GM12878 (cell line): ENCODE measurements around the gene MUSK.

Source experiments
- ETV6 ChIP-seq, 2 experiments: fragments of 450-650 bp in 1 of 2; IDR thresholded peaks in 1 of 2; conservative IDR thresholded peaks in 1 of 2; 2 replicates each; pipeline ENCODE4 v1.6.1; 2014; ENCODE audit warnings: antibody characterized with exemption in 1 of 2, borderline replicate concordance in 1 of 2, low read depth in 1 of 2, mild to moderate bottlenecking in 1 of 2, moderate library complexity in 1 of 2
- HDAC2 ChIP-seq: fragments of 200-600 bp; sonication (generic); IDR thresholded peaks from 2 replicates; pipeline ENCODE4 v1.6.1; 2017
- PRDM15 ChIP-seq: fragments of 450-650 bp; formaldehyde crosslinking; IDR thresholded peaks from 2 replicates; pipeline ENCODE4 v1.4.0; 2020; ENCODE audit warnings: mild to moderate bottlenecking, moderate library complexity
- RFX5 ChIP-seq: IDR thresholded peaks from 2 replicates; pipeline ENCODE4 v1.6.1; 2011; ENCODE audit warnings: low read depth, low read length, improper control_type of control experiment
- SPI1 ChIP-seq: IDR thresholded peaks from 2 replicates; pipeline ENCODE4 v1.6.1; 2011; ENCODE audit warnings: low read depth, mild to moderate bottlenecking, low read length, moderate library complexity, borderline replicate concordance; ENCODE audit not compliant: insufficient read depth
- SUZ12 ChIP-seq: fragments of 200-600 bp; sonication (generic); IDR thresholded peaks from one replicate; pipeline ENCODE4 v1.6.1; 2018; ENCODE audit warnings: antibody characterized with exemption, mild to moderate bottlenecking; ENCODE audit not compliant: unreplicated experiment
- USF2 ChIP-seq: IDR thresholded peaks from 2 replicates; pipeline ENCODE4 v1.6.1; 2011; ENCODE audit warnings: low read depth, low read length, improper control_type of control experiment, borderline replicate concordance

- no peak for TF ChIP-seq PRDM15 (CRISPR knock-in tag)
- TF ChIP-seq ETV6 (conservative IDR thresholded peaks at IDR 0.05 in 1 of 2, IDR thresholded peaks at IDR 0.05 in 1 of 2; ENCODE audit: borderline replicate concordance in 1 of 2, low read depth in 1 of 2) = no peak
- no peak for TF ChIP-seq RFX5
- no peak for TF ChIP-seq SUZ12
- no peak for TF ChIP-seq USF2
- no peak for TF ChIP-seq HDAC2
- TF ChIP-seq SPI1 = no peak
Observed at GRCh38 chr9:110788871-110789270, 120.3 kb downstream of the MUSK start.
